Mucosa of descending colon (tissue), 3 donors: Measurements from ENCODE around the gene NINJ2. TPM values are rescaled to one million over a fixed set of nuclear protein-coding genes. Genes with fewer than 3 reads are reported as not detected.

Experiments used
- ATAC-seq: fragments of 200-7000 bp; cut with Tn5 transposase; one replicate; pipeline ENCODE4 v1.9.1; 2020; ENCODE audit warnings: mild to moderate bottlenecking, moderate library complexity
- DNase-seq, 3 donors: peaks; one replicate each; pipeline ENCODE4 v3.0.0-alpha.2; 2020
- H3K36me3 ChIP-seq: fragments of 200-600 bp; one replicate; pipeline ENCODE4 v1.8.0; 2021; ENCODE audit warnings: low read depth, mild to moderate bottlenecking
- H3K4me1 ChIP-seq: fragments of 200-600 bp; one replicate; pipeline ENCODE4 v1.8.0; 2021; ENCODE audit warnings: low read depth, mild to moderate bottlenecking
- H3K4me3 ChIP-seq: fragments of 200-600 bp; one replicate; pipeline ENCODE4 v1.8.0; 2021; ENCODE audit warnings: mild to moderate bottlenecking
- H3K9me3 ChIP-seq: fragments of 200-600 bp; one replicate; pipeline ENCODE4 v1.8.0; 2021; ENCODE audit warnings: mild to moderate bottlenecking
- intact Hi-C, 2 donors: fragments of 100-400 bp; cut with DNase I in 1 of 2; cut with micrococcal nuclease in 1 of 2; formaldehyde crosslinking; loops; one replicate each; pipeline versions ENCODE4 v1.11.0 to v1.11.1; 2022; cut with DNase I, micrococcal nuclease
- total RNA-seq, 3 donors: library from RNA; stranded (reverse); fragmentation: NEBNext Ultra II Directional in 2 of 3; extraction: Animal tissue kit (Norgen Biotek cat#: 25700) in 2 of 3; gene quantifications; one replicate each; pipeline versions ENCODE4 v1.2.1 to v1.2.4, GENCODE V29; 2021 to 2023
- TF ChIP-seq, protein P1 (sequence below): fragments of 200-600 bp; IDR thresholded peaks from one replicate; pipeline ENCODE4 v1.8.0; 2022; ENCODE audit warnings: antibody characterized with exemption, mild to moderate bottlenecking
- donor health status: DM: no; HTN: no; CAD: no; lungs with moderate emphysema.
- donor health status: DM: no; HTN: no; CAD: no.
- donor health status: DM: no; HTN: yes; CAD: no.

The NINJ2 gene
- total RNA-seq, 3 donors from 2014 or later, result 3.6 to 5.2 (median 3.8) TPM

DNA sequence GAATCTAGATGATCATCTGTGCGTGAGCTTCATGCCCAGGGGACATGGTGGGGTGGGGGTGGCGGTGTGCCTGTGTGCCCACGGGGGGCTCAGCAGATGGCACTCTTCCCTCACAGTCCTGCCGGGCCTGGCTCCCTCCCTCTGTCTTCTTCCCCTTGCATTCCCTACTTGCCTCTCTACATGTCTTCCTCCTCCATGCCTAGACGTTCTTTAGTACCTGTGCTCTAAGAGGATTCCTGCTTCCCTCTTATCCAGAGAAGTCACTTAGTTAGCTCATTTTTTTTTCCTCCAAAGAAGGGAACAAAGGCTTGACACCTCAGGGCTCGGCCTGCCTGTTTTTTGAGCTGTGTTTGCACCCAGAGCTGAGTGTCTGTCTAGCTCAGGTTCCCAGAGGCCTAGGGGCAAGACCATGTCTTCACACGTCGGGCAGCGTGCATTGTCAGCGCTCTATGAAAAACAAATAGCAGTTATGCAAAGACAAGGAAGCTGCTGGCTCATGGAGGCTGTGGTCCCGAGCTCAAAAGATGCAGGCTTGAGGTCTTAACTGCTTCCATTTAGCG, 48.8 kb downstream of the NINJ2 start:
- TF ChIP-seq, protein P1, sequence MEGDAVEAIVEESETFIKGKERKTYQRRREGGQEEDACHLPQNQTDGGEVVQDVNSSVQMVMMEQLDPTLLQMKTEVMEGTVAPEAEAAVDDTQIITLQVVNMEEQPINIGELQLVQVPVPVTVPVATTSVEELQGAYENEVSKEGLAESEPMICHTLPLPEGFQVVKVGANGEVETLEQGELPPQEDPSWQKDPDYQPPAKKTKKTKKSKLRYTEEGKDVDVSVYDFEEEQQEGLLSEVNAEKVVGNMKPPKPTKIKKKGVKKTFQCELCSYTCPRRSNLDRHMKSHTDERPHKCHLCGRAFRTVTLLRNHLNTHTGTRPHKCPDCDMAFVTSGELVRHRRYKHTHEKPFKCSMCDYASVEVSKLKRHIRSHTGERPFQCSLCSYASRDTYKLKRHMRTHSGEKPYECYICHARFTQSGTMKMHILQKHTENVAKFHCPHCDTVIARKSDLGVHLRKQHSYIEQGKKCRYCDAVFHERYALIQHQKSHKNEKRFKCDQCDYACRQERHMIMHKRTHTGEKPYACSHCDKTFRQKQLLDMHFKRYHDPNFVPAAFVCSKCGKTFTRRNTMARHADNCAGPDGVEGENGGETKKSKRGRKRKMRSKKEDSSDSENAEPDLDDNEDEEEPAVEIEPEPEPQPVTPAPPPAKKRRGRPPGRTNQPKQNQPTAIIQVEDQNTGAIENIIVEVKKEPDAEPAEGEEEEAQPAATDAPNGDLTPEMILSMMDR, result no peak
- ATAC-seq (peak; percentile 34), DNase-seq (peak in 1 of 3 donors; percentile 23)
- Histone ChIP-seq H3K4me1 (no peaks in the 10 kb centered on the region), H3K4me3 (no peak overlapping the region), H3K36me3 (no peaks in the 10 kb centered on the region), H3K9me3 (no peaks in the 10 kb centered on the region)
- intact Hi-C loops, result no loop called here

GRCh38 chr12:613996-614395, 49.2 kb downstream of the NINJ2 start:
- Histone ChIP-seq H3K4me3 (no peak overlapping the region), H3K4me1 (no peaks in the 10 kb centered on the region), H3K36me3 (no peaks in the 10 kb centered on the region), H3K9me3 (no peaks in the 10 kb centered on the region)
- intact Hi-C loops, result no loop called here
- TF ChIP-seq, protein P1, result no peak
- DNase-seq (no peak), ATAC-seq (no peak)

DNA sequence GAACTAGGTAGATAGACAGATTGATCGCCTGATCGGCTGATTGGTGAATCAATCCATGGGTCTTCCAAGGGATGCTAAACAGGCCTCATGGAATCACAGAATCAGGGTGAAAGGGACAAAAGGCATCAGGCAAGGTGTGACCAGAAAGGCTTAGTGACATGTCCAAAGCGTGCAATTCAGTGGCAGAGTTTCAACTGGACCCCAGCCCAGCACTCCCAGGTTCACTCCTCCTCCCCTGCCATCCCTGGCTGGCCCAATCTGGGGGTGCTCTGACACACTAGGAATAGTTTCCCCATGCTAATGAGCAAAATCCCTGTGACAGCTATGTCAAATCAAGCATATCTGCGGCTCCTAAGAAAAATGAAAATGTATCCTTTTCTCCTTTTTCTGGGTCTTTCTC, 50.4 kb downstream of the NINJ2 start:
- Histone ChIP-seq H3K4me1 (no peaks in the 10 kb centered on the region), H3K36me3 (no peaks in the 10 kb centered on the region), H3K9me3 (no peaks in the 10 kb centered on the region), H3K4me3 (no peak overlapping the region)
- DNase-seq, result no peak
- intact Hi-C loops, result no loop called here
- no peak for ATAC-seq
- TF ChIP-seq, protein P1, result no peak

DNA sequence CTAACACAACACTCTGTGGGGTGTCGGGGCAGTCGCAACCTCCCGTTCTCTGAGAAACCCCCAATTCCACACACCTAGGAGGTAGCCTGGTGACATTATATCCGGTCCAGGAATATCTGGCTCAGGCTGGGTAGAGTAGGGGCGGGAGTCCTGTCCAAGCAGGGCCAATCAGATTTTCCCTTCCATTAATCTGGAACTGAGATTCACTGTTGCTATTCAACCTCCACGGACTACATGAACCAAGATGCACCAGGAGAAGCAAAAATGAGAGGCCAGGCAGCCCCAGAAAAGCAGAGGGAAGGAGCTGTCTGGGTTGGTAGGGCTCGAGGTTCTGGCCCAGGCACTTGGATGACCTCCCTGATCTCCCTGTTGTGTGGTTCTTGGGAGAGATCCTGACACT, 51.0 kb downstream of the NINJ2 start:
- no peaks in the 10 kb centered on the region for H3K9me3 ChIP-seq
- no peak overlapping the region for H3K4me3 ChIP-seq
- no peaks in the 10 kb centered on the region for H3K4me1 ChIP-seq
- no peak for ATAC-seq
- H3K36me3 ChIP-seq, result no peaks in the 10 kb centered on the region
- DNase-seq, result no peak
- TF ChIP-seq, protein P1, result no peak
- intact Hi-C loops, result no loop called here

DNA sequence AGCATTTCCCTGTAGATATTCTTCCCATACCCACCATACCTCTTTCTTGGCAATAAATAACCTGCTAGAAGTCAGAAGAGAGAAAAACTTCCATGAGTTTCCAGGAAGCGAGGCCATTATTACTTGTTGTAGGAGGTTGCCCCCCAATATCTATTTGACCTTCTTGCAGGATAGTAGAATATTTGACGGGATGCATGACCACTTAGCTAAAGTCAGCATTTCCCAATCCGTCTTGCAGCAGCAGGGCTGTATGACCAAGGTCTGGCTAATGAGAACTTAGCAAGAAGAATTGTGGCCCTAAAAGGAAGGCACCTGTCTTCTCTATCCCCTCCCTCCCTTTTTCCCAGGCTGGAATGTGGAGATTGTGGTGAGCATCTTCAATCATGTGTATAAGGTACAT, 51.5 kb downstream of the NINJ2 start:
- H3K4me1 ChIP-seq, result no peaks in the 10 kb centered on the region
- DNase-seq (no peak), ATAC-seq (no peak)
- intact Hi-C loops, result no loop called here
- no peak overlapping the region for H3K4me3 ChIP-seq
- H3K36me3 ChIP-seq, result no peaks in the 10 kb centered on the region
- TF ChIP-seq, protein P1, result no peak
- no peaks in the 10 kb centered on the region for H3K9me3 ChIP-seq

- intact Hi-C loops, result no loop called here
- TF ChIP-seq, protein P1, result no peak
- ATAC-seq, result no peak
These were observed 54.3 kb downstream of the NINJ2 start for GRCh38 chr12:608921-609320.

More at GRCh38 chr12:608921-609320, 54.3 kb downstream of the NINJ2 start:
- H3K4me3 ChIP-seq, result no peak overlapping the region
- no peaks in the 10 kb centered on the region for H3K9me3 ChIP-seq
- no peaks in the 10 kb centered on the region for H3K4me1 ChIP-seq
- no peaks in the 10 kb centered on the region for H3K36me3 ChIP-seq
- DNase-seq, result no peak
